ENCODE data around the gene TMC8. TPM values are rescaled to one million over a fixed set of nuclear protein-coding genes. Genes with fewer than 3 reads are reported as not detected.

The TMC8 gene
- total and polyA plus RNA-seq, 2 of the 8 experiments (the other 6 are each of a cell fraction or from before 2014, with no cell fraction given): 1.00 to 2.8 TPM

DNA sequence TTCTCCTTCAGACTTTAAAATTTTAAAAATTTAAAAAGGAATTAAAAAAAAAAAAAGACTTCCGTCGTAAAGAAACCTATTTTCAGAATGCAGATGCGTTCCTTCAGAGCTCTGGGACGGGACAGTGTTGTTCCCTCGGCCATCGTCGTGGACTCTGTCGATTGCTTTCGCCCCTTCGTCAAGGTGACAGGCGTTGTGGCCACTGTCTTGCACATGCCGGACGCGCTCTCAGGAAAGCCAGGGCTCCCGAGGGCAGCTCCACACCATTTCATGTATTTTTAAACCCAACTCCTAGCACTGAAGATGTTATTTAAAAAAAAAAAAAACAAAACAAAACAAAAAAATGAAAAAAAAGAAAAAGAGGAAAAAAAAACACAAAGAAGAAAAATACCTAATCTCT is 24.4 kb upstream of the TMC8 start:
- H2AFZ ChIP-seq (ENCODE audit: low read length): no peak overlapping the region
- TF ChIP-seq KDM5A (IDR thresholded peaks at IDR 0.05; ENCODE audit: low read length): no peak
- no peak for TF ChIP-seq SIX5 (IDR thresholded peaks at IDR 0.05; ENCODE audit: low read depth, low read length)
- no peak overlapping the region for H4K8ac ChIP-seq (ENCODE audit: extremely low read depth, insufficient read depth, low read length)
- H2BK120ac ChIP-seq (replicated peaks; ENCODE audit: low read depth, low read length): no peak overlapping the region
- no peaks in the 10 kb centered on the region for H3K79me1 ChIP-seq (ENCODE audit: low read depth, low read length)
- no peaks in the 10 kb centered on the region for H3K4me1 ChIP-seq (replicated peaks in 1 of 4; ENCODE audit: control insufficient read depth in 3 of 4, insufficient read depth in 4 of 4, low read length in 3 of 4)
- H2BK5ac ChIP-seq (ENCODE audit: low read depth, low read length): no peak overlapping the region
- CTCF ChIA-PET (ENCODE audit: partially characterized antibody): interaction anchor here (0.6 to 2.5 kb wide), 4 partner anchors 9 to 161 kb away, joined by 3 to 9 read pairs (median 6); no protein-coding TSS in a partner anchor
- no peak overlapping the region for H3K56ac ChIP-seq (replicated peaks; ENCODE audit: insufficient read length, low read depth, low read length)
- H3K27ac ChIP-seq (ENCODE audit: low read depth, low read length): no peak overlapping the region
- H3K36me3 ChIP-seq (ENCODE audit: control insufficient read depth in 2 of 4, insufficient read depth in 4 of 4, low read length in 3 of 4): peaks cover 2 to 36% (median 26%) of the 10 kb centered on the region in 4 experiments; a peak in 6 of 8 replicates
- H2BK12ac ChIP-seq (ENCODE audit: low read depth, low read length): no peak overlapping the region
- H3K27me3 ChIP-seq (replicated peaks in 1 of 4; ENCODE audit: control insufficient read depth in 3 of 4, extremely low read depth in 1 of 4, insufficient read depth in 3 of 4, low read length in 3 of 4): no peaks in the 10 kb centered on the region
- no peaks in the 10 kb centered on the region for H3K23me2 ChIP-seq (ENCODE audit: low read depth, low read length)
- H3K14ac ChIP-seq (ENCODE audit: insufficient read length): no peak overlapping the region
- POLR2A ChIA-PET (ENCODE audit: partially characterized antibody): interaction anchor here (0.7 to 0.9 kb wide), 2 partner anchors 68 to 70 kb away, joined by 4 read pairs; no protein-coding TSS in a partner anchor
- DNase-seq (ENCODE audit: low read depth in 1 of 2, low spot score in 2 of 2) (no peak), FAIRE-seq (no peak)
- no peak overlapping the region for H3K4me3 ChIP-seq (ENCODE audit: extremely low read depth in 1 of 4, insufficient read depth in 2 of 4, low read depth in 3 of 4, low read length in 4 of 4)
- H3K23ac ChIP-seq (ENCODE audit: insufficient read length): no peak overlapping the region
- WGBS, 2 experiments (ENCODE audit: extremely low coverage in 1 of 2, insufficient coverage in 1 of 2, insufficient read length in 1 of 2, insufficient replicate concordance in 2 of 2, low coverage in 1 of 2, low lambda C conversion rate in 2 of 2, missing lambda C conversion rate in 1 of 2): 95% methylated on average over 15 of the region's 15 CpGs; no CpG with 5 or more reads in 1 of the 2 experiments
- H3K18ac ChIP-seq (ENCODE audit: extremely low read depth, low read length): no peak overlapping the region
- peaks cover under 1 to 2% of the 10 kb centered on the region in 2 experiments for H4K20me1 ChIP-seq (replicated peaks in 1 of 2; ENCODE audit: control insufficient read depth in 1 of 2, insufficient read depth in 2 of 2, low read length in 2 of 2)
- H3K4me2 ChIP-seq (ENCODE audit: insufficient read depth in 1 of 2, low read depth in 2 of 2, low read length in 2 of 2): no peak overlapping the region
- no peak overlapping the region for H2BK15ac ChIP-seq (ENCODE audit: low read length)
- H3K9ac ChIP-seq (replicated peaks in 1 of 4; ENCODE audit: extremely low read depth in 1 of 4, low read depth in 3 of 4, low read length in 3 of 4): no peak overlapping the region
- H4K5ac ChIP-seq (ENCODE audit: insufficient read length, low read depth, low read length): no peak overlapping the region
- H2BK20ac ChIP-seq (ENCODE audit: low read length): no peak overlapping the region
- peaks cover 0 to under 1% of the 10 kb centered on the region in 2 experiments; a peak in 1 of 4 replicates for H3K9me3 ChIP-seq (ENCODE audit: insufficient read depth in 2 of 2, low read depth in 1 of 2, low read length in 1 of 2)
- H3K4ac ChIP-seq (replicated peaks; ENCODE audit: insufficient read length, low read depth, low read length): no peak overlapping the region
- H2AK5ac ChIP-seq (ENCODE audit: low read depth, low read length): no peak overlapping the region
- no peaks in the 10 kb centered on the region for H3K79me2 ChIP-seq (ENCODE audit: control insufficient read depth in 1 of 2, insufficient read depth in 2 of 2, low read length in 2 of 2)
- no peak overlapping the region for H4K91ac ChIP-seq (replicated peaks; ENCODE audit: insufficient read length, low read length)

Data from H1 (cell line).